Measurements from ENCODE around the gene ZFAND3. TPM values are rescaled to one million over a fixed set of nuclear protein-coding genes. Genes with fewer than 3 reads are reported as not detected.
"Not testable (repeated sequence)": the region's sequence is repeated elsewhere in the genome, so short reads cannot be mapped to it uniquely, and the experiment has no call there.

ZFAND3 gene
- total RNA-seq, 1 experiment from 2014 or later: 64.0 TPM

DNA sequence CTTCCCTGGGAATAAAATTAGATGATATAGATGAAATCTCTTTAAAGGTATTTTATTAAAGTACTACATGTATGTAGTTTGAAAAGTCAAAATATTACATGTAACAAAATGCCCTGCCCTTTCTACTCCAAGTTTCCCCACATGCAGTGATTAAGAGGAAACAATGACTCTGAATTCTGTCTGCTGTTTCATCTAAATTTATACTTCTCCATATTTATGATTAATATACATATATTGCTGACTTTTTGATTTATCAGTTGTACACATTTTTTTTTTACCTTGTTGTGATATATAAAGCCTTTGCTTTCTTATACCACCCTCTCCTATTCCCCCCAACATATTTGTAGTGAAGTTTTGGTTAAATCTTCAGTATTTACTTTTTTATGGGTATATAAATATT lies 127.9 kb downstream of the ZFAND3 start:
- CTCF ChIA-PET: no interaction called here
- POLR2A ChIA-PET (ENCODE audit: low non-redundant PET): no interaction called here
- Histone ChIP-seq H3K27ac (ENCODE audit: low read depth, low read length, poor library complexity, severe bottlenecking) (no peak overlapping the region), H3K9me3 (ENCODE audit: low read depth, low read length, poor library complexity, severe bottlenecking) (no peaks in the 10 kb centered on the region), H3K36me3 (ENCODE audit: insufficient read depth, low read length, poor library complexity, severe bottlenecking) (no peaks in the 10 kb centered on the region), H3K4me3 (ENCODE audit: low read depth, low read length, poor library complexity, severe bottlenecking) (no peak overlapping the region), H3K4me1 (ENCODE audit: insufficient read depth, low read length, poor library complexity, severe bottlenecking) (peaks cover 11% of the 10 kb centered on the region), H3K27me3 (replicated peaks; ENCODE audit: insufficient read depth, low read depth, low read length, poor library complexity) (no peaks in the 10 kb centered on the region)
- intact Hi-C loops (cut with micrococcal nuclease; ENCODE audit: unreplicated experiment): no loop called here
- no peak for TF ChIP-seq EZH2 (IDR thresholded peaks at IDR 0.05; ENCODE audit: borderline replicate concordance, low read depth, low read length, poor library complexity, severe bottlenecking)
- no peak for DNase-seq (ENCODE audit: low spot score)
- BruUV-seq (replicated peaks): no TSS peak

DNA sequence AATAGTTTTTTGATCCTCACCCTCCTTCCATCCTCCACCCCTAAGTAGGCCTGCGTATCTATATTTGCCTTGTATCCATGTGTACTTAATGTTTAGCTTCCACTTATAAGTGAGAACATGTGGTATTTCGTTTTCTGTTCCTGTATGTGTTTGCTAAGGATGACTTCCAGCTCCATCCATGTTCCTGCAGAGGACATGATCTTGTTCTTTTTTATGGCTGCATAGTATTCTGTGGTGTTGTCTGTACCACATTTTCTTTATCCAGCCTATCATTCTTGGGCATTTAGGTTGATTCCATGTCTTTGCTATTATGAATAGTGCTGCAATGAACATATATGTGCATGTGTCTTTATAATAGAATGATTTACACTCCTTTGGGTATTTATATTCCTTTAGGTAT lies 129.1 kb downstream of the ZFAND3 start:
- H3K27me3 ChIP-seq (replicated peaks; ENCODE audit: insufficient read depth, low read depth, low read length, poor library complexity); DNase-seq (ENCODE audit: low spot score); CTCF ChIA-PET; H3K36me3 ChIP-seq (ENCODE audit: insufficient read depth, low read length, poor library complexity, severe bottlenecking); intact Hi-C loops (cut with micrococcal nuclease; ENCODE audit: unreplicated experiment); H3K9me3 ChIP-seq (ENCODE audit: low read depth, low read length, poor library complexity, severe bottlenecking); BruUV-seq (replicated peaks); H3K27ac ChIP-seq (ENCODE audit: low read depth, low read length, poor library complexity, severe bottlenecking); H3K4me1 ChIP-seq (ENCODE audit: insufficient read depth, low read length, poor library complexity, severe bottlenecking); H3K4me3 ChIP-seq (ENCODE audit: low read depth, low read length, poor library complexity, severe bottlenecking); POLR2A ChIA-PET (ENCODE audit: low non-redundant PET): not testable (repeated sequence)

DNA sequence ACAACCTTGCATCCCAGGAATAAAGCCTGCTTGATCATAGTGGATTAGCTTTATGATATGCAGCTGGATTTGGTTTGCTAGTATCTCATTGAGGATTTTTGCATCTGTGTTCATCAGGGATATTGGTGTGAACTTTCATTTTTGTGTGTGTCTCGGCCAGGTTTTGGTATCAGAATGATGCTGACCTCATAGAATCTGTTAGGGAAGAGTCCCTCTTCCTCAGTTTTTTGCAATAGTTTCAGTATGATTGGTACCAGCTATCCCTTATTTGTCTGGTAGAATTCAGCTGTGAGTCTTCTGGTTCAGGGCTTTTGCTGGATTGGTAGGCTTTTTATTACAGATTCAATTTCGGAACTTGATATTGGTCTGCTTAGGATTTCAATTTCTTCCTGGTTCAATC lies 132.5 kb downstream of the ZFAND3 start:
- TF ChIP-seq, protein P1, sequence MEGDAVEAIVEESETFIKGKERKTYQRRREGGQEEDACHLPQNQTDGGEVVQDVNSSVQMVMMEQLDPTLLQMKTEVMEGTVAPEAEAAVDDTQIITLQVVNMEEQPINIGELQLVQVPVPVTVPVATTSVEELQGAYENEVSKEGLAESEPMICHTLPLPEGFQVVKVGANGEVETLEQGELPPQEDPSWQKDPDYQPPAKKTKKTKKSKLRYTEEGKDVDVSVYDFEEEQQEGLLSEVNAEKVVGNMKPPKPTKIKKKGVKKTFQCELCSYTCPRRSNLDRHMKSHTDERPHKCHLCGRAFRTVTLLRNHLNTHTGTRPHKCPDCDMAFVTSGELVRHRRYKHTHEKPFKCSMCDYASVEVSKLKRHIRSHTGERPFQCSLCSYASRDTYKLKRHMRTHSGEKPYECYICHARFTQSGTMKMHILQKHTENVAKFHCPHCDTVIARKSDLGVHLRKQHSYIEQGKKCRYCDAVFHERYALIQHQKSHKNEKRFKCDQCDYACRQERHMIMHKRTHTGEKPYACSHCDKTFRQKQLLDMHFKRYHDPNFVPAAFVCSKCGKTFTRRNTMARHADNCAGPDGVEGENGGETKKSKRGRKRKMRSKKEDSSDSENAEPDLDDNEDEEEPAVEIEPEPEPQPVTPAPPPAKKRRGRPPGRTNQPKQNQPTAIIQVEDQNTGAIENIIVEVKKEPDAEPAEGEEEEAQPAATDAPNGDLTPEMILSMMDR (conservative IDR thresholded peaks at IDR 0.05; ENCODE audit: low read depth, low read length): no peak
- TF ChIP-seq EZH2 (IDR thresholded peaks at IDR 0.05; ENCODE audit: borderline replicate concordance, low read depth, low read length, poor library complexity, severe bottlenecking): no peak
- CTCF ChIA-PET: no interaction called here
- Histone ChIP-seq H3K36me3 (ENCODE audit: insufficient read depth, low read length, poor library complexity, severe bottlenecking) (no peaks in the 10 kb centered on the region), H3K4me1 (ENCODE audit: insufficient read depth, low read length, poor library complexity, severe bottlenecking) (peaks cover 10% of the 10 kb centered on the region), H3K27ac (ENCODE audit: low read depth, low read length, poor library complexity, severe bottlenecking) (no peak overlapping the region), H3K9me3 (ENCODE audit: low read depth, low read length, poor library complexity, severe bottlenecking) (peaks cover 7% of the 10 kb centered on the region), H3K4me3 (ENCODE audit: low read depth, low read length, poor library complexity, severe bottlenecking) (no peak overlapping the region), H3K27me3 (replicated peaks; ENCODE audit: insufficient read depth, low read depth, low read length, poor library complexity) (no peaks in the 10 kb centered on the region)
- no TSS peak for BruUV-seq (replicated peaks)
- no peak for DNase-seq (ENCODE audit: low spot score)
- POLR2A ChIA-PET (ENCODE audit: low non-redundant PET): no interaction called here
- intact Hi-C loops (cut with micrococcal nuclease; ENCODE audit: unreplicated experiment): no loop called here

- Histone ChIP-seq H3K27ac (ENCODE audit: low read depth, low read length, poor library complexity, severe bottlenecking) (no peak overlapping the region), H3K4me1 (ENCODE audit: insufficient read depth, low read length, poor library complexity, severe bottlenecking) (peaks cover 22% of the 10 kb centered on the region), H3K36me3 (ENCODE audit: insufficient read depth, low read length, poor library complexity, severe bottlenecking) (no peaks in the 10 kb centered on the region), H3K4me3 (ENCODE audit: low read depth, low read length, poor library complexity, severe bottlenecking) (no peak overlapping the region), H3K9me3 (ENCODE audit: low read depth, low read length, poor library complexity, severe bottlenecking) (peaks cover 7% of the 10 kb centered on the region), H3K27me3 (replicated peaks; ENCODE audit: insufficient read depth, low read depth, low read length, poor library complexity) (no peaks in the 10 kb centered on the region)
- no TSS peak for BruUV-seq (replicated peaks)
- DNase-seq (ENCODE audit: low spot score): no peak
- intact Hi-C loops (cut with micrococcal nuclease; ENCODE audit: unreplicated experiment): no loop called here
- CTCF ChIA-PET: no interaction called here
- POLR2A ChIA-PET (ENCODE audit: low non-redundant PET): interaction anchor here (0.7 kb wide), 1 partner anchor 51 kb away, joined by 3 read pairs; no protein-coding TSS in a partner anchor
- TF ChIP-seq EZH2 (IDR thresholded peaks at IDR 0.05; ENCODE audit: borderline replicate concordance, low read depth, low read length, poor library complexity, severe bottlenecking): no peak
- TF ChIP-seq, protein P1 (conservative IDR thresholded peaks at IDR 0.05; ENCODE audit: low read depth, low read length): no peak
Measured at GRCh38 chr6:37954791-37955190, 135.3 kb downstream of the ZFAND3 start.
